HG03280 (cell line): ENCODE results near the gene ACAD11.
"Not testable (repeated sequence)": the region's sequence is repeated elsewhere in the genome, so short reads cannot be mapped to it uniquely, and the experiment has no call there.

ENCODE experiments used
- ATAC-seq: cut with Tn5 transposase; IDR thresholded peaks from one replicate; pipeline ENCODE4 v1.9.1; 2021; ENCODE audit warnings: mild to moderate bottlenecking, moderate library complexity; ENCODE audit not compliant: unreplicated experiment

ACAD11 gene

GRCh38 chr3:132600614-132601013 lies 59.0 kb downstream of the ACAD11 start:
- ATAC-seq, result not testable (repeated sequence)

GRCh38 chr3:132598181-132598580 lies 61.4 kb downstream of the ACAD11 start:
- no peak for ATAC-seq

- ATAC-seq, result no peak
Observed at GRCh38 chr3:132597660-132598059, 61.9 kb downstream of the ACAD11 start.

- no peak for ATAC-seq
Observed at GRCh38 chr3:132596816-132597433, 62.7 kb downstream of the ACAD11 start, which contains the start of gene ACKR4. ACKR4 (plus strand) TSS chr3:132597270; CDS start chr3:132600398, 3,128 bp downstream.

- no peak for ATAC-seq
Observed at GRCh38 chr3:132596326-132596725, 63.3 kb downstream of the ACAD11 start.

GRCh38 chr3:132595014-132595413 lies 64.6 kb downstream of the ACAD11 start:
- ATAC-seq, result no peak

GRCh38 chr3:132594498-132594897 lies 65.1 kb downstream of the ACAD11 start:
- no peak for ATAC-seq

- no peak for ATAC-seq
Observed at GRCh38 chr3:132593947-132594323, 65.7 kb downstream of the ACAD11 start.

- no peak for ATAC-seq
Observed at GRCh38 chr3:132593241-132593946, 66.2 kb downstream of the ACAD11 start.

- no peak for ATAC-seq
Observed at GRCh38 chr3:132592216-132592615, 67.4 kb downstream of the ACAD11 start.

GRCh38 chr3:132587401-132587800 lies 72.2 kb downstream of the ACAD11 start:
- no peak for ATAC-seq

- ATAC-seq, result no peak
Observed at GRCh38 chr3:132573797-132574211, 85.8 kb downstream of the ACAD11 start.

GRCh38 chr3:132570016-132570415 lies 89.6 kb downstream of the ACAD11 start:
- ATAC-seq, result no peak

GRCh38 chr3:132569580-132569979 lies 90.0 kb downstream of the ACAD11 start:
- ATAC-seq, result no peak

- no peak for ATAC-seq
Observed at GRCh38 chr3:132569153-132569552, 90.5 kb downstream of the ACAD11 start.

GRCh38 chr3:132568422-132568821 lies 91.2 kb downstream of the ACAD11 start:
- ATAC-seq, result no peak

GRCh38 chr3:132564070-132564465 lies 95.5 kb downstream of the ACAD11 start:
- ATAC-seq, result no peak

- no peak for ATAC-seq
Observed at GRCh38 chr3:132563420-132564069, 96.1 kb downstream of the ACAD11 start.

GRCh38 chr3:132561003-132561402 lies 98.6 kb downstream of the ACAD11 start:
- no peak for ATAC-seq

- ATAC-seq, result no peak
Observed at GRCh38 chr3:132556508-132557159, 103.0 kb downstream of the ACAD11 start.

- not testable (repeated sequence) for ATAC-seq
Observed at GRCh38 chr3:132556036-132556386, 103.6 kb downstream of the ACAD11 start.
